Measurements from ENCODE around the gene GIGYF2.

Gene GIGYF2

GRCh38 chr2:232873292-232873908 lies 176.3 kb downstream of the GIGYF2 start:
- Mint-ChIP-seq H3K27ac (no peak overlapping the region), H3K36me3 (ENCODE audit: low read depth) (no peaks in the 10 kb centered on the region), H3K27me3 (ENCODE audit: low read depth) (peaks cover 10% of the 10 kb centered on the region), H3K4me3 (no peak overlapping the region), H3K4me1 (ENCODE audit: low read depth) (peaks cover 7% of the 10 kb centered on the region), H3K9me3 (no peaks in the 10 kb centered on the region)
- DNase-seq (ENCODE audit: low spot score), result no peak

DNA sequence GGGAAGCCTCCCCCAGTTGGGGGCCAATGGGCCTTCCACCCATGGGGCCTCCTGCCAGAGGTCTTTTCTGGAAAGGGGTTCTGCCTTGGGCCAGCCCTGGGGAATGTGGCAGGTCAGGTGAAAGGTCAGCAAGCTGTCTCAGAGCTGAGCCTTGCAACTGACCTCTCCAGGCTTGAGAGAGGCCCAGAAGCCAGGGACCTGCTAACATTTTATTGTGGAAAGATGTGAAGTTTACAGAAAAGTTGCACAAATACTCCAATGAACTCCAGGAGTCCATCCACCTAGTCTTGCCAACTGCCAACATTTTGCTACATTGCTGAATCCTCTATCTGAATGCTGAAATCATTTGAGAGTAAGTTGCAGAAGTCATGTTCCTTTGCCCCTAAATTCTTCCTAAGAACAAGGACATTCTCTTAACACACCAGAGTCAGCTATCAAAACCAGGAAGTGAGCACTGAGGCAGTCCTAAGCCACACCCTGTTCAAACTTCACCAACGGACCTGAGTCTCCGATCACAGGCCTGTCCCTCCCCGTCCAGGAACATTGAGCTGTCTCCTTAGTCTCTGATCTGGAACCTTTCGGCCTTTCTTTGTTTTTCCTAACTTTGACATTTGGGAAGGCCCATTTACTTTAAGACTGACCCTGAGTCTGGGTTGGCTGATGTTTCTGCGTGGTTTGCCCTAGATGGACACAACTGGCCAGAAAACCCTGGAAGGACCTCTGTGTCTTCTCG lies 176.9 kb downstream of the GIGYF2 start:
- H3K27ac Mint-ChIP-seq, result no peak overlapping the region
- H3K4me3 Mint-ChIP-seq, result no peak overlapping the region
- no peak for DNase-seq (ENCODE audit: low spot score)
- peaks cover 7% of the 10 kb centered on the region for H3K4me1 Mint-ChIP-seq (ENCODE audit: low read depth)
- H3K27me3 Mint-ChIP-seq (ENCODE audit: low read depth), result peaks cover 10% of the 10 kb centered on the region
- H3K36me3 Mint-ChIP-seq (ENCODE audit: low read depth), result no peaks in the 10 kb centered on the region
- H3K9me3 Mint-ChIP-seq, result no peaks in the 10 kb centered on the region

- no peaks in the 10 kb centered on the region for H3K36me3 Mint-ChIP-seq (ENCODE audit: low read depth)
- H3K4me3 Mint-ChIP-seq, result peak overlapping the region; percentile 67
- peaks cover 10% of the 10 kb centered on the region for H3K27me3 Mint-ChIP-seq (ENCODE audit: low read depth)
- H3K4me1 Mint-ChIP-seq (ENCODE audit: low read depth), result peaks cover 7% of the 10 kb centered on the region
- DNase-seq (ENCODE audit: low spot score), result no peak
- H3K27ac Mint-ChIP-seq, result no peak overlapping the region
- H3K9me3 Mint-ChIP-seq, result no peaks in the 10 kb centered on the region
These were observed 177.6 kb downstream of the GIGYF2 start for GRCh38 chr2:232874677-232875223.

GRCh38 chr2:232875256-232876121 lies 178.4 kb downstream of the GIGYF2 start:
- H3K27me3 Mint-ChIP-seq (ENCODE audit: low read depth), result peaks cover 10% of the 10 kb centered on the region
- H3K4me1 Mint-ChIP-seq (ENCODE audit: low read depth), result peaks cover 7% of the 10 kb centered on the region
- H3K4me3 Mint-ChIP-seq, result peak overlapping the region; percentile 67
- no peaks in the 10 kb centered on the region for H3K36me3 Mint-ChIP-seq (ENCODE audit: low read depth)
- no peak overlapping the region for H3K27ac Mint-ChIP-seq
- no peak for DNase-seq (ENCODE audit: low spot score)
- H3K9me3 Mint-ChIP-seq, result no peaks in the 10 kb centered on the region

GRCh38 chr2:232876161-232876977 lies 179.2 kb downstream of the GIGYF2 start:
- H3K36me3 Mint-ChIP-seq (ENCODE audit: low read depth), result no peaks in the 10 kb centered on the region
- H3K27ac Mint-ChIP-seq, result no peak overlapping the region
- H3K4me1 Mint-ChIP-seq (ENCODE audit: low read depth), result peaks cover 7% of the 10 kb centered on the region
- H3K27me3 Mint-ChIP-seq (ENCODE audit: low read depth), result peaks cover 10% of the 10 kb centered on the region
- no peaks in the 10 kb centered on the region for H3K9me3 Mint-ChIP-seq
- H3K4me3 Mint-ChIP-seq, result peak overlapping the region; percentile 65
- DNase-seq (ENCODE audit: low spot score), result peak; percentile 52

GRCh38 chr2:232876978-232877441 lies 179.9 kb downstream of the GIGYF2 start:
- no peak overlapping the region for H3K27ac Mint-ChIP-seq
- H3K9me3 Mint-ChIP-seq, result no peaks in the 10 kb centered on the region
- DNase-seq (ENCODE audit: low spot score), result no peak
- H3K4me3 Mint-ChIP-seq, result peak overlapping the region; percentile 29
- peaks cover 10% of the 10 kb centered on the region for H3K27me3 Mint-ChIP-seq (ENCODE audit: low read depth)
- H3K4me1 Mint-ChIP-seq (ENCODE audit: low read depth), result peaks cover 7% of the 10 kb centered on the region
- no peaks in the 10 kb centered on the region for H3K36me3 Mint-ChIP-seq (ENCODE audit: low read depth)

GRCh38 chr2:232877940-232878511 lies 180.9 kb downstream of the GIGYF2 start:
- DNase-seq (ENCODE audit: low spot score), result no peak
- H3K27me3 Mint-ChIP-seq (ENCODE audit: low read depth), result peaks cover 10% of the 10 kb centered on the region
- H3K9me3 Mint-ChIP-seq, result no peaks in the 10 kb centered on the region
- H3K4me3 Mint-ChIP-seq, result peak overlapping the region; percentile 27
- H3K36me3 Mint-ChIP-seq (ENCODE audit: low read depth), result no peaks in the 10 kb centered on the region
- peaks cover 7% of the 10 kb centered on the region for H3K4me1 Mint-ChIP-seq (ENCODE audit: low read depth)
- no peak overlapping the region for H3K27ac Mint-ChIP-seq

DNA sequence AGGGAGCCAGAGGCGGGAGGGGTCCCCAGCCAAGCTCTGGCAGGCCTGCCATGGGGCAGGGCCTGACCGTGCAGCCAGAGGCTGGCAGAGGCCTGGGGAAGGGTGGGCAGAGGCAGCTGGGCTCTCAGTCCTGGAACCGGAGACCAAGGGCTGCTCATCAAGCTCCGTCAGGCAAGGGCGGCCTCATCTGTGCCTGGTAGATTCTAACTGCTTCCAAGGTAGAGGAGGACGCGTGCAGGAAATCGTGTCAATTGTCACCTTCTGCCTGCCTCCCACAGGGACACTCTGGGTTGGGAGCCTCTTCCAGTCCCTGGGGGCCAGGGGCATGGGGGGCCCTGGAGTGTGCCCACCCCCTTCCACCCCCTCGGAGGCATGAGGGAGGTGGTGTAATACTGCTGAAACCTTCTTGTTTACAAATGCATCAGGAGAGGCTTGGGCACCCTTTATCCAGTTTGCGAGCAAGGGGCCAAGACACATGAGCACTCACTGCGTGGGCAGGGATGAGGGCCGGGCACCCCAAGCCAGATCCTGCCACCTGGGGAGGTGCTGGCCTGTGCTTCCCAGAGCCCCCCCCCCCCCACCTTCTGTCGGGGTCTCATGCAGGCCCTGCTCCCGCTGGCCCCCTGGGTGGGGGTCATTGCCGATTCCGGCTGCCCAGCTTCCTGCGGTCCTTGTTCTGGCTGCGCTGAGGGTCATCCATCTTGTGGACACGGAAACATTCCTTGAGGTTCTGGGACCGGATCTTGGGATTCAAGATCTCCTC lies 181.9 kb downstream of the GIGYF2 start:
- H3K9me3 Mint-ChIP-seq, result no peaks in the 10 kb centered on the region
- no peaks in the 10 kb centered on the region for H3K36me3 Mint-ChIP-seq (ENCODE audit: low read depth)
- no peak overlapping the region for H3K27ac Mint-ChIP-seq
- H3K4me3 Mint-ChIP-seq, result no peak overlapping the region
- H3K27me3 Mint-ChIP-seq (ENCODE audit: low read depth), result peaks cover 10% of the 10 kb centered on the region
- peaks cover 7% of the 10 kb centered on the region for H3K4me1 Mint-ChIP-seq (ENCODE audit: low read depth)
- DNase-seq (ENCODE audit: low spot score), result no peak

DNA sequence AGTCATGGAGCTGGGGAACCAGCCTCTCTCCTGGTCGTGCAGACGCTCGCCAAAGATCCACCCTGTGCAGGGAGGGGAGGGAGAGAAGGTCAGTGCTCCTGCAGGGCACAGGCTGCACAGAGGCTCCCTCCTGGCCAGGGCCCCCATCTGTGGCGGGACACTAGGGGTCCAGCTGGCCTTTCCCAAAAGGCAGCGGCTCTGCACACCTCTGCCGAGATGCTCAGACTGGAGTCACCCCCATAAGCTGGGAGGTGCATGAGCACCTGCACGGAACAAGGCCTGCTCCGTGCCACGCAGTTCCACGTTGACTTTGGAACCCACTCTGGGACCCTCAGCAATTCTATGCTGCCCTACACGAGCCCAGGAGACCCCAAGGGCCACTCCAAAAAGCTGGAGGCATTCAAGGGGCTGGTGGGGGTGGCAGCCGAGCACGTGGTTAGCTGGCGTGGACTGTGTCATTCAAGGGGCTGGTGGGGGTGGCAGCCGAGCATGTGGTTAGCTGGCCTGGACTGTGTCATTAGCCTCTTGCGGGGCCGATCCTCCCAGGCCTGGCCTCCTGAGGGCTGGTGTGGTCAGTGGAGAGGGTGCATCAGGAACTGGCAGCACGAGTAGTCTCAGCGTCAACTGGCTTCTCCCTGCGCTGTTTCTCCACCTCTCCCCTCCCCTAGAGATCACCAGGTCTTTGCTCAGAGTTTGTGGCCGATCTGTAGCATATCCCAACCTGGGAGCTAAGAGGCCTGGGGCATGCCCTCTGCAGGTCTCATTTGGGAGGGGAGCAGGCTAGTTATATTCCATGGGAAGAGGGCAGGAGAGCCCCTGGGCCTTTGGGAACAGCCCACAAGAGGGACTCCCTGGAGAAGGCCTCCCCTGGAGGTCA lies 182.7 kb downstream of the GIGYF2 start:
- no peak overlapping the region for H3K4me3 Mint-ChIP-seq
- no peak for DNase-seq (ENCODE audit: low spot score)
- H3K27ac Mint-ChIP-seq, result no peak overlapping the region
- no peaks in the 10 kb centered on the region for H3K9me3 Mint-ChIP-seq
- peaks cover 5% of the 10 kb centered on the region for H3K4me1 Mint-ChIP-seq (ENCODE audit: low read depth)
- peaks cover 10% of the 10 kb centered on the region for H3K27me3 Mint-ChIP-seq (ENCODE audit: low read depth)
- H3K36me3 Mint-ChIP-seq (ENCODE audit: low read depth), result no peaks in the 10 kb centered on the region

- H3K4me3 Mint-ChIP-seq, result no peak overlapping the region
- no peak overlapping the region for H3K27ac Mint-ChIP-seq
These were observed 183.7 kb downstream of the GIGYF2 start for GRCh38 chr2:232880764-232881351.

DNA sequence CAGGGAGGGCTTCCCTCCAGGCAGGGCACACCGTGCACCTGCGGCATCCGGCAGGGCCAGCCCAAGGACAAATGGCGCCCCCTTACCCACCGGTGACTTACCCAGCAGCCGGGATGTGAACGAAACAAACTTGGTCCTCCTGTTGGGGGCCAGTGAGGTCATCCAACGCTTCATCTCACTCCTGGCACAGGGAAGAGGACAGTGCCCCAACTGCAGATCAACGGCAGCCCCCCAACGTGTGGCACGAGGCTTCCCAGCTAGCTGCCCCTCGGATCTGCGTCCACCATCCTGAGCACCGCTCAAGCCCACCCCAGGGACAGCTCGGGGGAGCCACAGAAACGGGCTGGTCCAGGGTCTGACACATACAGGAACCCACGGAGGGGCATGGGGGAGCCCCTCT lies 185.0 kb downstream of the GIGYF2 start:
- no peaks in the 10 kb centered on the region for H3K4me1 Mint-ChIP-seq (ENCODE audit: low read depth)
- H3K36me3 Mint-ChIP-seq (ENCODE audit: low read depth), result no peaks in the 10 kb centered on the region
- DNase-seq (ENCODE audit: low spot score), result no peak
- peaks cover 3% of the 10 kb centered on the region for H3K27me3 Mint-ChIP-seq (ENCODE audit: low read depth)
- no peaks in the 10 kb centered on the region for H3K9me3 Mint-ChIP-seq
- no peak overlapping the region for H3K4me3 Mint-ChIP-seq
- H3K27ac Mint-ChIP-seq, result no peak overlapping the region

More at GRCh38 chr2:232880764-232881351, 183.7 kb downstream of the GIGYF2 start:
- Mint-ChIP-seq H3K4me1 (ENCODE audit: low read depth) (no peaks in the 10 kb centered on the region), H3K27me3 (ENCODE audit: low read depth) (peaks cover 3% of the 10 kb centered on the region), H3K36me3 (ENCODE audit: low read depth) (no peaks in the 10 kb centered on the region), H3K9me3 (no peaks in the 10 kb centered on the region)
- no peak for DNase-seq (ENCODE audit: low spot score)
